Midbrain (tissue), 1 donor: ENCODE data around the gene NFATC2IP.
"Not testable (repeated sequence)": the region's sequence is repeated elsewhere in the genome, so short reads cannot be mapped to it uniquely, and the experiment has no call there.

Experiments
- DNase-seq: peaks from one replicate; lab custom pipeline; 2025; lab: John Stamatoyannopoulos, UW

Gene NFATC2IP

DNA sequence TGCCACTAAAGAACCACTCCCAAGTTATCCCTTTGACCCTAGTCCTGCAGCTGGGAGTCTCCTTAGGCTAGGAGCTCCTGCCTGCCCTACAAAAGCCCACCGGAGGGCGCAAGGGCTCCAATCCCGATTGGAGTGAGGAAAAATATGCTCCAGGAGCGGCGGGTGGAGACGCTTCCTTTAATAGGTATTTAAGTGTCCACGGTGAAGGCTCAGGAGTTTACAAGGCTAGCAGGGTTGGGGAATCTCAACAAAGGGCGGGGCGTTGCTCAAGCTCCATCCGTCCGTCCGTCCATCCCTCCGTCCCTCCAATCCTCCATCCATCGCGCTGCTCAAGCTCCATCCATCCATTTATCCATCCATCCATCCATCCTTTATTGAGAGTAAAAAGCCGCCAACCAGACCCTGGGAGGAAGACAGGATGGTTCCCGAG lies 23.3 kb downstream of the NFATC2IP start:
- peak; percentile 64 for DNase-seq

DNA sequence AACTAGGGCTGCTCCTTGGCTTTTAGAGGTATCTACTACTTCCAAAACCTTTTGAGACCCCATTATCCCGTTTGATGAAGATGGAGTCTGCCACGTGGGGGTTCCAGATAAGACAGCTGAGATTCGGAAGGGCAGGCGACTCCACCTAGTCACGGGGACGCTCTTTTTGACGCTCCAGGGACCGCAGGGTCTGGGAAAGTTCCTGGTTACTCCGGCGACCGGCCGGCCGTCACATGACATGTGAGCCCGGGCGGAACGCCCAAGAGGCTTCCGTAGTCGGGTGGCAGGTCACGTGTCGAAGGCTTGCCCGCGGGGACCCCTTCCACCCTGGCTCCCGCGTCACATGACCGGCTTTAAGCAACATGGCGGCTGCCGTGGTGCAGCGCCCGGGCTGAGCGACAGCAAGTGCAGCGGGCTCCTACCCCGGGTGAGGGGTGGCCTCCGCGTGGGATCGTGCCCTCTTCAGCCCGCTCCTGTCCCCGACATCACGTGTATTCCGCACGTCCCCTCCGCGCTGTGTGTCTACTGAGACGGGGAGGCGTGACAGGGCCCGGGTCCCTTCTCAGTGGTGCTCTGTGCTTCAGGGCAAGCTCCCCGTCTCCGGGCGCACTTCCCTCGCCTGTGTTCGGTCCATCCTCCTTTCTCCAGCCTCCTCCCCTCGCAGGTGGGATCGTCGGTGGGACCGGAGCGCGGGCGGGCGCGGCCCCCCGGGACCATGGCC lies 23.9 kb downstream of the NFATC2IP start, which contains the start of gene SPNS1:
TSS of gene SPNS1 (plus strand) at position 342 of the 721 bp plus-strand sequence. CDS start at position 716, 374 bp downstream.
- peak; percentile 97 for DNase-seq

DNA sequence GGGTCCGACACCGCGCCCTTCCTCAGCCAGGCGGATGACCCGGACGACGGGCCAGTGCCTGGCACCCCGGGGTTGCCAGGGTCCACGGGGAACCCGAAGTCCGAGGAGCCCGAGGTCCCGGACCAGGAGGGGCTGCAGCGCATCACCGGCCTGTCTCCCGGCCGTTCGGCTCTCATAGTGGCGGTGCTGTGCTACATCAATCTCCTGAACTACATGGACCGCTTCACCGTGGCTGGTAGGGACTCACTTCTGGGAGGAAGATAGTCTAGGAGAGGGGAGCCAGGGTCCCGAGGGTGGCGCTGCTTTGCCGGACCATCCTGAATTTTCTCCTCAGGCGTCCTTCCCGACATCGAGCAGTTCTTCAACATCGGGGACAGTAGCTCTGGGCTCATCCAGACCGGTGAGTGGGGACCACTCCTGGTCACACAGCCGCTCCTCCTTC lies 24.4 kb downstream of the NFATC2IP start:
- no peak for DNase-seq

DNA sequence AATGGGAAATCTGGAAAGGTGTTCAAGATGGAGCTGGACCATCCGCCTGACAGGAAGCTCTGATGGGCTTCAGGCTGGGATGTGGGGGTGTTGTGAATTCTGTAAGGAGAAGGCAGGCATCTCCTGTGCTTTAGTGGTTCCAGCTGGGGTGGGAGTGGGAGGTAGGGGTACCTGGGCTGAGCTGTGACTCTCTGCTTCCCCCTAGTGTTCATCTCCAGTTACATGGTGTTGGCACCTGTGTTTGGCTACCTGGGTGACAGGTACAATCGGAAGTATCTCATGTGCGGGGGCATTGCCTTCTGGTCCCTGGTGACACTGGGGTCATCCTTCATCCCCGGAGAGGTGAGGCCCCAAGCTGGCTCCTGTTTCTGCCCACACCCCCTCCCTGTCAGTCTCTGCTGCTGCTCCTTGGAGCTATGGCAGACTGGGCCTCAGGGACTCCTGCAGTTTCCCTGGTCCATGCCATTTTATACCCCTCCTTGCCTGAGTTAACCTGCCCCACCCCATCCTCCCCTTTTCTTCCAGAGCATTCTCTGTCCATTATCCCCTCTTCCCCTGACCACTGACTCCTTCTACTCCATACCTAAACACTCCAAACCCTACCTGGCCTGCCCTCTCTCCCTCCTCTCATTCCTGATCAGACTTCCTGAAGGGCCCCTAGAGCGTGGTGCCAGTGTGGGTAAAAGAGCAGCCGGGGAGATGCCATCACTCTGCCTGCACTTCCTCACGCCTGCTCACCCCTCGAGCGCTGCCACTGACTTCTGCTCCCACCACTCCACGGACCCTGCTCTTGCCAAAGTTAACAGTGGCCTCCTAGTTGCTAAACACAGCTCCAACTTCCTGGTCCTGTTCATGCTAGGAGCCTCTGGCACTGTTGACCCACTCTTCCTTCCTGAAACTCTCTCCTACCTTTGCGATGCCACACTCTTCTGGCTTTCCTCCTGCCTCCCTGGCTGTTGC lies 27.2 kb downstream of the NFATC2IP start:
- DNase-seq: no peak

DNA sequence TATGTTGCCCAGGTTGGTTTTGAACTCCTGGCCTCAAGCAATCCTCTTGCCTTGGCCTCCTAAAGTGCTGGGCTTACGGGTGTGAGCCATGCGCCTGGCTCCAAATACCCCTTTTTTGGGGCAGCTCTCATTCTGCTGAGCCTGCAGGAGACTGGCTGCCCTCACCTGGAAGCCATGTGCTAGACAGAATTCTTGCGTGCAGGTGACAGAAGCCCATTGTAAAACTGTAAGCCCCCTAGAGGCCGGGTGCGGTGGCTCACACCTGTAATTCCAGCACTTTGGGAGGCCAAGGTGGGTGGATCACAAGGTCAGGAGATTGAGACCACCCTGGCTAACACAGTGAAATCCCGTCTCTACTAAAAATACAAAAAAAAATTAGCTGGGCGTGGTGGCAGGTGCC lies 29.6 kb downstream of the NFATC2IP start:
- not testable (repeated sequence) for DNase-seq

DNA sequence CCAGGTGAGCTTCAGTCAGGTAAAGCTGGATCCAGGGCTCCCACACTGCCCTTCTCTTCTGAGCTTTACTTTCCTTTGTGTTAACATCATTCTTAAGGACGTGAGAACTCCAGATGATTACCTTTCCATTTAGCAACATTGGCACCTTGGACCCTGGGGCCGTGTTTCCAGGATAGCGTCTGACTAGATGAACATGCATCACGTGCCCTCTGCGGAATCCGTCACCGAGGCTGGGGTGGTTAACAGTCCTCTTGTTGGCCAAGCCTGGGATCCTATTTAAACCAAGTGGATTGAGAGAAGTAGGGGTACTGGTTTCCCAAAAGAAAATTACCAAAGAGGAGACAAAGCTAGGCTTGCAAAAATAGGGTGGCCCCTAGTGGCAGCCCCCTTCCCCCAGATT lies 30.2 kb downstream of the NFATC2IP start:
- DNase-seq: no peak

DNA sequence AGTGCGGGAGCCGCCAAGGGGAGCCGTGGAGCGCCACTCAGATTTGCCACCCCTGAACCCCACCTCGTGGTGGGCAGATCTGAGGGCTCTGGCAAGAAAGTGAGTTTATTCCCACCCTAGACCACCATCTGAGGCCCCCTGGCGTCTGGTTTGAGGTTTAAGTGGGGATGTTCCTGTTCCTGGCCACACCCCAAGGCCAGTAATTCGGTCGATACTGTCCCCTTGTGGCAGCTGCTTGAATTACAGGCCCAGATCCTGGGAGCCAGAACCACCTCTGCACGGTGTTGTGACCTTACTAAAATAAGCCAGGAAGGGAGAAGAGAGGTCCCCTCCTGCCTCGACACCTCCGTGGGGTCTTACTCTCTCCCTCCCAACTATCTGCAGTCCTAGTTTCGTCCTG lies 30.8 kb downstream of the NFATC2IP start:
- DNase-seq: no peak

DNA sequence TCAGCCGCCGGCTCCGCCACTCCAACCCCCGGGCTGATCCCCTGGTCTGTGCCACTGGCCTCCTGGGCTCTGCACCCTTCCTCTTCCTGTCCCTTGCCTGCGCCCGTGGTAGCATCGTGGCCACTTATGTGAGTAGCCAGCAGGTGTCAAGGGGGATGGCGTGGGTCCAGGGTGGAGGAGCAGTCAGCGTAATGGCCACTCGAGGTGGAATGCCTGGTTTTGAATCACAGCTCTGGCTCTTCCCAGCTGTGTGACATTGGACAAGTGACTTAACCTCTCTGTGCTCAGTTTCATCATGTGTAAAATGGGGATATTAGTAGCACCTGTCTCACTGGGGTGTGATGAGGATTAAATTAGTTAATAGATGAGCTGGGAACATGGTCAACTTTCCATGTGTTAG lies 31.7 kb downstream of the NFATC2IP start:
- DNase-seq: no peak

DNA sequence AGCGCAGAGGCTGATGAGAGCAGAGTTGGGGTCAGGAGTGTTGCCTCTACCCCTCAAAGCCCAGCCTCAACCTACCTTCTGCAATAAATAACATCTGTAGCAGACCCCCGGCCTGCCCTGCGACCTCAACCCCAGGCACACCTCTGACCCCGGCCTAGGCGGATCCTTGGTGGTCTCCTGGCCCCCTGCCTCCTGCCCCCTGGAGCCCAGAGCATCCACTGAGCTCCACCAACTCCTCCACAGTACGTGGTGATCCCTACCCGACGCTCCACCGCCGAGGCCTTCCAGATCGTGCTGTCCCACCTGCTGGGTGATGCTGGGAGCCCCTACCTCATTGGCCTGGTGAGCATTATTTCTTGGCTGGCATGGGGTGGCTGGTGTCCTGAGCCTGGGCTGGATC lies 32.2 kb downstream of the NFATC2IP start:
- DNase-seq: no peak

DNA sequence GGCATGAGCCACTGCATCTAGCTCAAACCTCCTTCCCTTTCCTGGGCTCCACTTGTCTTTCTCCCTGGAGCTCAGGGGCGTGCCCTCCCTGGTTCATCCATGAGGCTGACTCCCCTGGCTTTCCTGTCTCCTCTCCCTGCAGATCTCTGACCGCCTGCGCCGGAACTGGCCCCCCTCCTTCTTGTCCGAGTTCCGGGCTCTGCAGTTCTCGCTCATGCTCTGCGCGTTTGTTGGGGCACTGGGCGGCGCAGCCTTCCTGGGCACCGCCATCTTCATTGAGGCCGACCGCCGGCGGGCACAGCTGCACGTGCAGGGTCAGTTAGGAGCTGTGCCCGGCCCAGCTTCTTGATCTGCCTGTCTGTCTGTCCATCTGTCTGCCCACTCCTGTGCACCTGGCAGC lies 32.9 kb downstream of the NFATC2IP start:
- no peak for DNase-seq

DNA sequence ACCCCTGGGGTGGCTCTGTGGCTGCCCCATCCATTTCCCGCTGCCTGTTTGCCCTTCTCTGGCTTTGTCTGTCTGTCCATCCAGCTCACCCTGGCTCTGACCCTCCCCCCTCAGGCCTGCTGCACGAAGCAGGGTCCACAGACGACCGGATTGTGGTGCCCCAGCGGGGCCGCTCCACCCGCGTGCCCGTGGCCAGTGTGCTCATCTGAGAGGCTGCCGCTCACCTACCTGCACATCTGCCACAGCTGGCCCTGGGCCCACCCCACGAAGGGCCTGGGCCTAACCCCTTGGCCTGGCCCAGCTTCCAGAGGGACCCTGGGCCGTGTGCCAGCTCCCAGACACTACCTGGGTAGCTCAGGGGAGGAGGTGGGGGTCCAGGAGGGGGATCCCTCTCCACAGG lies 33.4 kb downstream of the NFATC2IP start:
- DNase-seq: no peak

DNA sequence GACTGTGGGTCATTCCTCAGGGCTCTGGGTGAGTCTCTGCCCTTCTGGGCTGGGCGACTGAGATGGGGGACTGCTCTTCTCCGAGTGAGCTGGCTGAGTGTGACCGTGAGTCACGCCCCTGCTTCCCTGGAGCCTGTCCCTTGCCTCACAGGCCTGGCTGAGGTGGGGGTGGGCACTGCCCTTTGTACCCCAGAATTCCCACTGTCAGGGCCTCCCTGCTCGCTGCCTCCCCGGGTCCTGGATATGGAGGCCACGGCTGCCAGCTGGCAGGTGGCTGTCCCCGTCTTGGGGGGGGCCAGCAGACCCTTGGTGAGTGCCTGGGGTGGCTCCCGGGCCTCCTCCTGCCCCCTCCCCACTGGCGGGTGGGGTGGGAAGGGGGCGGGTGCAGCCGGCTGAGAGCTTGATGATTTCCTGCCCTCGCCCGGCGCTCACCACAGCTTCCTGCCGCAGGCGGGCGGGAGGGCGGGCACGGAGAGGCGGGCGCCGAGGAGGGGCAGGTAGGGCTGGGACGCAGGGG lies 33.9 kb downstream of the NFATC2IP start, which contains the start of gene LAT:
TSS of gene LAT (plus strand) at position 434 of the 517 bp plus-strand sequence. CDS start 366 bp downstream, outside the sequence.
- no peak for DNase-seq

DNA sequence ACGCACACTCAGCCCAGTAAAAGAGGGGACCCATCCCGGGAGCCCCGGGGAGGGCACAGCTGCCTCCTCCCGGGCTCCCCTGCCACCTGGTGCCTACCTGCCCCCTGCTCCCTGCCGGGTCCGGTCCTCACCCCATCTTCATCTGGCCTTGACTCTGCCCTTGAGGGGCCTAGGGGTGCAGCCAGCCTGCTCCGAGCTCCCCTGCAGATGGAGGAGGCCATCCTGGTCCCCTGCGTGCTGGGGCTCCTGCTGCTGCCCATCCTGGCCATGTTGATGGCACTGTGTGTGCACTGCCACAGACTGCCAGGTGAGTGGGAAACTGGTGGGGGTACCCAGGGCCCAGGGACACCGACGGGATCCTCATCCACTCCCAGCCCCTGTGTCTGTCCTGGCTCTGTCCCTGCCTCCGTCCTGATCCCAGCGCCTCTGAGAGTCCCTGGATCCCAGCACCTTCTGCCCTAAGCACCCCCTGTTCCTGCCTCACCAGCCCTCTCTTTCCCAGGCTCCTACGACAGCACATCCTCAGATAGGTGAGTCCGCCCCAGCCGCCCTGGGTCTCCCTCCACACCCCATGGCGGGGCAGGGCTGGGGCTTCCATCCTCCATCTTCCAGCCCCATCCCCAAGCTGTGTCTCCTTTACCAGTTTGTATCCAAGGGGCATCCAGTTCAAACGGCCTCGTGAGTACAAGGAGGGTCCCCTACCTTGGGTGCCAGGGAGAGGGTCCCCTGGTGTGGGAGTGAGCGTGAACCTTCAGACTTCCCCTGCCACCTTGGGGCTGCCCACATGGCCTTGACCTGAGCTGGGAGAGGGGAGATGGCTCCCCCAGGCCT lies 34.7 kb downstream of the NFATC2IP start:
- DNase-seq: no peak

DNA sequence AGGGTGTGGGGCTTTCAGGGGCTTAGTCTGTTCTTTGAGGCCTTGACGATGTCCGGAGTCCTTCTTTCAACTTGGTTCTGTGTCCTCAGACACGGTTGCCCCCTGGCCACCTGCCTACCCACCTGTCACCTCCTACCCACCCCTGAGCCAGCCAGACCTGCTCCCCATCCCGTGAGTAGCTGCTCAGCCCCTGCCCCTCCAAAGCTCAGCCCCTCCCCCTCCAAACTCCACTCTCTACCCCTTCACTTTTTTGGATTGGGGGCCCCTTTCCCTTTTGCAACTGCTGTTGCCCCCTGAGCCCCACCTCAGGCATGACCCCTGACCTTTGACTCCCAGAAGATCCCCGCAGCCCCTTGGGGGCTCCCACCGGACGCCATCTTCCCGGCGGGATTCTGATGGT lies 35.3 kb downstream of the NFATC2IP start:
- no peak for DNase-seq

DNA sequence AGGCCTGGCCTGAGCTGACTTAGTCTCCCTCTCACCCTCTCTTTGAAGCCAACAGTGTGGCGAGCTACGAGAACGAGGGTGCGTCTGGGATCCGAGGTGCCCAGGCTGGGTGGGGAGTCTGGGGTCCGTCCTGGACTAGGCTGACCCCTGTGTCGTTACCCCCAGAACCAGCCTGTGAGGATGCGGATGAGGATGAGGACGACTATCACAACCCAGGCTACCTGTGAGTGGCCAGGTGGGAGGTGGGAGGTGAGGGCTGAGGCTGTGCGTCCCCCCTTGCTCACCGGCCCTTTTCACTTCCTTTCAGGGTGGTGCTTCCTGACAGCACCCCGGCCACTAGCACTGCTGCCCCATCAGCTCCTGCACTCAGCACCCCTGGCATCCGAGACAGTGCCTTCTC lies 35.8 kb downstream of the NFATC2IP start:
- no peak for DNase-seq

DNA sequence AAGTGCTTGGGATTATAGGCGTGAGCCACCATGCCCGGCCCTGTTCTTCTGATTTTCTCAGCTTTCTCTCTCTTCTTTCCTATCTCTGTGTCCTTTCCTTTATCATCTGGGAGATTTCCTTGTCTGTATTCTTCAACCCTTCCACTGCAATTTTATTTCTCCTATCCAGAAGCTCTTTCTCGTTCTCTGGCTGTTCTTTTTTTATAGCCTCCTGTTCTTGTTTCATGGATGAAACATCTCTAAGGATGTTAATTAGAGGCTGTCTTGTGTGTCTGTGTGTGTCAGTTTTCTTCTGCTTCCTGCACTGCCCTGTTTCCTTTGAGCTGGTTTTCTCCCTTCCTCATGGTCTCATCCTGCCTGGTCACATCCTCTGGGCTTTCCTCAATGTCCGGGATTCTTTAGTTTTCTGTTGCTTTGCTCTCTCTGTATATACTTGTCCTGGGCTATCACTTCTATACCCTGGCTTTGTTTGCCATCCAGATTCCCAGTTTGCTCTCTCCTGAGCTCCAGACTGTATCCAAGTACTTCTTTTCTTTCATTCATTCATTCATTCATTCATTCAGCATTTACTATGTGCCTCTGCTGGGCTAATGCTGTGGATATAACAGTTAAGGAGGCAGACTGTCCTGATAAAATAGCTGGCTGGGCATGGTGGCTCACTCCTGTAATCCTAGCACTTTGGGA lies 36.6 kb downstream of the NFATC2IP start:
- DNase-seq: no peak

DNA sequence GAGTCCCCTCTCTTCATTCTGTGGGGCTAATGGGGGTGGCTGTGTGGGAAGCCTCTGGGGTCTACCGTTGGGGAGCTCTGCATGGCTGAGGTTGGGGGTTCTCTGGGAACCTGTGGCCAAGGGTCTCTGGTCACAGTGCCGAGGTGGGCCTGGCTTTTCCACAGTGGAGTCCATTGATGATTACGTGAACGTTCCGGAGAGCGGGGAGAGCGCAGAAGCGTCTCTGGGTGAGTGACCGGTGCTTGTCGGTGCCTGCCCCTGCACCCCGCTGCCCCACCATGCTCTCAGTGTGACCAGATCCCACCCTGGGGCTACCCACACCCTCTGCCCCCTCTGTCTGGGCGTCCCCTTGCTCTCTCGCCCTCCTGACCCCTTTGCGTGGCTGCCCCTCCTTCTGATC lies 38.6 kb downstream of the NFATC2IP start:
- no peak for DNase-seq

DNA sequence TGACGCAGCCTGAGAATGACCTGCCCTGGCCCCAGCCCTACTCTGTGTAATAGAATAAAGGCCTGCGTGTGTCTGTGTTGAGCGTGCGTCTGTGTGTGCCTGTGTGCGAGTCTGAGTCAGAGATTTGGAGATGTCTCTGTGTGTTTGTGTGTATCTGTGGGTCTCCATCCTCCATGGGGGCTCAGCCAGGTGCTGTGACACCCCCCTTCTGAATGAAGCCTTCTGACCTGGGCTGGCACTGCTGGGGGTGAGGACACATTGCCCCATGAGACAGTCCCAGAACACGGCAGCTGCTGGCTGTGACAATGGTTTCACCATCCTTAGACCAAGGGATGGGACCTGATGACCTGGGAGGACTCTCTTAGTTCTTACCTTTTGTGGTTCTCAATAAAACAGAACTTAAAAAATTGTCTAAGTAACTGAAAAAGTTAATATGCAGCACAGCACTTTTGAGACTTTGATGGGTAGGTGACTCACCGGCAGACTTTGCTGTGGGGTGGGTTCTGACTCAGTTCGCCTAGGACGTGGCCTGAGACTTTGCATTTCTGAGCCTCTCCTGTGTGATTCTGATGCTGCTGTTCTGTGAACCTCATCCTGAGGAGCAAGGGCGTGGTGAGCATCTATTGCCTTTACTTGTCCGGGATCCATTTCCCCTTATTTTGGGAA lies 39.8 kb downstream of the NFATC2IP start:
- DNase-seq: no peak

DNA sequence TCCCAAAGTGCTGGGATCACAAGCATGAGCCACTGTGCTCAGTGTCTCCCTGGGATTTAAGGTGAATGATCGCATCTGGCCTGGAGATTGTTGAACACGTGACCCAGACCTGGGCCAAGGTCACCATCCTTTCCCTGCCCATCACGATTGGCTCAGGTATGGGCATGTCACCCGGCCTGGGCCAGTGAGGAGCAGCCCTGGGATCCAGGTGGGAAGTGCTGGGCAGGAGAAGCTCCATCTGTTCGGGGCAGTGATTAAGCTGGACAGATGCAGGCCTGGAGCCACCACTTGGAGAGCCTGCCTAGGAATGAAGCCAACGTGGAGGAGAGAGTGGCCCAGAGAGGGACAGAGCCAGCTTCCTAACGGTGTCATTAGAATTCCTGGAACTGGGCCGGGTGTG lies 41.0 kb downstream of the NFATC2IP start:
- no peak for DNase-seq

DNA sequence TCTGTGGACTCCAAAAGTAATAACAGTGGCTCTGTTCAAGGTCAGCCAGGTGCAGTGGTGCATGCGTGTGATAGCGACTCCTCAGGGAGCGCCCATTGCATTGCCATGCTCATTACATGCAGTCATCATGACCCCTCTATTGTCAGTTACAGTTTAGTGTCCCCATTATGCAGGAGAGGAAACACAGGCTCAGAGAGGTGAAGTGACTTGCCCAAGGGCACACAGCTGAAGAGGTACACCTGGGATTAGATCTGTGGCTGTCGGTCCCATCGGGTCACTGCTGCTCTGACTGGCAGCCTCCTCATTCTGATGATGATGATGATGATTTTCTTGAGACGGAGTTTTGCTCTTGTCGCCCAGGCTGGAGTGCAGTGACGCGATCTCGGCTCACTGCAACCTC lies 41.8 kb downstream of the NFATC2IP start:
- no peak for DNase-seq

DNA sequence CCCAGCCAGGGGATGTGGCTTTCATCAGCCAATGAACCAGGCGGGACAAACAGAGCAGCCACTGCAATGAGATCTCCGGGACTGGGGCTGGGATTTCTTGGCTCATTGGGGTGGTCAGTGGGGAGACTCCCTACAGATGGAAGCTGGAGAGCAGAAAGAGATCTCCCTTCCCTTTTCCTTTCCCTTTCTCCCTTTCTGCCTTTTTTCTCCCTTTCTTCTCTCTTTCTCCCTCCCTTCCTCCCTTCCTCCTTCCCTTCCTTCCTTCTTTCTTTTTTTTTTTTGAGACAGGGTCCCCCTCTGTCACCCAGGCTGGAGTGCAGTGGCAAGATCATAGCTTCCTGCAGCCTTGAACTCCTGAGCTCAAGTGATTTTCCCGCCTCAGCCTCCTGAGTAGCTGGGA lies 48.1 kb downstream of the NFATC2IP start:
- DNase-seq: no peak
